Sigmoid colon (tissue), 7 donors: ENCODE measurements around the gene SORCS2. TPM values are rescaled to one million over a fixed set of nuclear protein-coding genes. Genes with fewer than 3 reads are reported as not detected.

Source experiments
- DNase-seq: peaks from one replicate; pipeline ENCODE4 v3.0.0-alpha.2; 2019
- H3K27ac ChIP-seq, 4 donors: fragments of 200-600 bp; sonication (generic); one replicate each; pipeline ENCODE4 v1.5.1; 2016 to 2019; ENCODE audit warnings: mild to moderate bottlenecking in 1 of 4
- H3K27me3 ChIP-seq, 3 donors: fragments of 200-600 bp; sonication (generic); one replicate each; pipeline ENCODE4 v1.5.1; 2019; ENCODE audit warnings: mild to moderate bottlenecking in 1 of 3
- H3K36me3 ChIP-seq, 4 donors: fragments of 200-600 bp; sonication (generic); one replicate each; pipeline ENCODE4 v1.5.1; 2016 to 2019
- H3K4me1 ChIP-seq, 4 donors: fragments of 200-600 bp; sonication (generic); one replicate each; pipeline ENCODE4 v1.5.1; 2017 to 2019
- H3K4me3 ChIP-seq, 4 donors: fragments of 200-600 bp; sonication (generic); one replicate each; pipeline ENCODE4 v1.5.1; 2017 to 2019; ENCODE audit warnings: mild to moderate bottlenecking in 2 of 4, moderate library complexity in 1 of 4
- H3K9me3 ChIP-seq, 4 donors: fragments of 200-600 bp in 3 of 4; sonication (generic) in 3 of 4; one replicate each; pipeline versions ENCODE4 v1.5.1 to v1.6.1; 2013 to 2019
- EP300 ChIP-seq, 4 donors: sonication (generic); formaldehyde crosslinking; IDR thresholded peaks; one replicate each; pipeline ENCODE4 v1.6.1; 2017; ENCODE audit warnings: antibody characterized with exemption in 4 of 4
- POLR2A ChIP-seq, 2 donors: fragments of 450-650 bp; IDR thresholded peaks; one replicate each; pipeline ENCODE4 v1.6.1; 2016; ENCODE audit warnings: antibody characterized with exemption in 2 of 2, mild to moderate bottlenecking in 2 of 2, moderate library complexity in 2 of 2
- POLR2AphosphoS5 ChIP-seq, 4 donors: sonication (generic); formaldehyde crosslinking; IDR thresholded peaks; one replicate each; pipeline ENCODE4 v1.6.1; 2017; ENCODE audit warnings: antibody characterized with exemption in 4 of 4
- WGBS, 2 donors: extraction: QIAGEN DNeasy Blood & Tissue Kit; methylation state at CpG; one replicate each; pipeline ENCODE4 v1.1.7; 2013; 5-methylcytosine and 5-hydroxymethylcytosine counted together
- intact Hi-C: fragments of 100-400 bp; cut with DNase I; formaldehyde crosslinking; loops from one replicate; pipeline ENCODE4 v1.15.1; 2023
- polyA plus RNA-seq, 3 donors: library from polyadenylated mRNA; stranded (reverse); fragments of 200-250 nt; gene quantifications; one replicate each; pipeline ENCODE4 v1.2.3, GENCODE V29; 2013
- total RNA-seq, 4 donors: library from RNA; depleted of rRNA; stranded (reverse); fragments of >200 nt; gene quantifications; one replicate each; pipeline ENCODE4 v1.1.0, GENCODE V29; 2016
- TF ChIP-seq, protein P1 (sequence below), 4 experiments: fragments of 450-650 bp in 3 of 4; fragments of 200-600 bp in 1 of 4; IDR thresholded peaks; one replicate each; pipeline ENCODE4 v1.5.1; 2016 to 2019; ENCODE audit warnings: antibody characterized with exemption in 4 of 4, mild to moderate bottlenecking in 3 of 4, moderate library complexity in 2 of 4
- donor health status: healthy with polysubstance abuse.
- donor health status: Bipolar disorder and iron deficiency.
- donor health status: healthy.

Gene SORCS2
- total and polyA plus RNA-seq, 7 donors: 1.8 to 6.4 (median 3.9) TPM; not detected in 2

- intact Hi-C loops: no loop called here
- Histone ChIP-seq H3K36me3 (peaks cover 0 to 12% (median 0%) of the 10 kb centered on the region in 4 donors), H3K4me3 (no peak overlapping the region), H3K27ac (no peak overlapping the region), H3K27me3 (no peaks in the 10 kb centered on the region), H3K9me3 (no peaks in the 10 kb centered on the region), H3K4me1 (peaks cover 0 to 20% (median 17%) of the 10 kb centered on the region in 4 donors)
- TF ChIP-seq EP300 (IDR thresholded peaks at IDR 0.05): no peak
- TF ChIP-seq, protein P1, sequence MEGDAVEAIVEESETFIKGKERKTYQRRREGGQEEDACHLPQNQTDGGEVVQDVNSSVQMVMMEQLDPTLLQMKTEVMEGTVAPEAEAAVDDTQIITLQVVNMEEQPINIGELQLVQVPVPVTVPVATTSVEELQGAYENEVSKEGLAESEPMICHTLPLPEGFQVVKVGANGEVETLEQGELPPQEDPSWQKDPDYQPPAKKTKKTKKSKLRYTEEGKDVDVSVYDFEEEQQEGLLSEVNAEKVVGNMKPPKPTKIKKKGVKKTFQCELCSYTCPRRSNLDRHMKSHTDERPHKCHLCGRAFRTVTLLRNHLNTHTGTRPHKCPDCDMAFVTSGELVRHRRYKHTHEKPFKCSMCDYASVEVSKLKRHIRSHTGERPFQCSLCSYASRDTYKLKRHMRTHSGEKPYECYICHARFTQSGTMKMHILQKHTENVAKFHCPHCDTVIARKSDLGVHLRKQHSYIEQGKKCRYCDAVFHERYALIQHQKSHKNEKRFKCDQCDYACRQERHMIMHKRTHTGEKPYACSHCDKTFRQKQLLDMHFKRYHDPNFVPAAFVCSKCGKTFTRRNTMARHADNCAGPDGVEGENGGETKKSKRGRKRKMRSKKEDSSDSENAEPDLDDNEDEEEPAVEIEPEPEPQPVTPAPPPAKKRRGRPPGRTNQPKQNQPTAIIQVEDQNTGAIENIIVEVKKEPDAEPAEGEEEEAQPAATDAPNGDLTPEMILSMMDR (IDR thresholded peaks at IDR 0.05): no peak
- no peak for TF ChIP-seq POLR2AphosphoS5 (IDR thresholded peaks at IDR 0.05)
- TF ChIP-seq POLR2A (IDR thresholded peaks at IDR 0.05): no peak
- WGBS, 2 donors: 90 to 91% methylated on average over 18 of the region's 18 CpGs
- DNase-seq: no peak
Measured at GRCh38 chr4:7741946-7742806, 549.8 kb downstream of the SORCS2 start.

DNA sequence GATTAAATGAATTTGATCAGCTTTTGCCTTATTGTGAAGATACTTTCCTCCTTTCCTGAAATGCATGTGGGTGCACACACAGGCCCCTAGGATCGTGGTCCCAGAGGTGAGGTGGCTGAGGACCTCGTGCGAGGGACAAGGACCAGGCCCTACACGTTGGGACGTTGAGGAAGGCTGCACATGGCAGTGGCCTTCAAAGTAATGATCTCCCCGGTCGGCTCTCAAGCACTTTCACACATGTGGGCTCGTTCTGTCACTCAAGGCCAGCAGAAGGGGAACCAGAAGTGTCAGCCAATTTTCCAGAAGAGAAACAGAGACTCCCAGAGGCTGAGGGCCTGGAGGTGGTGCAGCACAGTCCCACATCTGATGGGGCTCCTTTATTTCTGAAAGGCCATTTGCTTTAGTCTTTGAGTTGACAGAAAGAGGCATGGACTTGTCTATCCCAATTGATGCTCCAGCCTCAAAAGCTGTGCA lies 550.5 kb downstream of the SORCS2 start:
- Histone ChIP-seq H3K4me3 (no peak overlapping the region), H3K36me3 (peaks cover 0 to 7% (median 0%) of the 10 kb centered on the region in 4 donors), H3K9me3 (no peaks in the 10 kb centered on the region), H3K27ac (peak overlapping the region in 2 of 4 donors; percentile 46 to 67), H3K4me1 (peaks cover 0 to 20% (median 17%) of the 10 kb centered on the region in 4 donors), H3K27me3 (no peaks in the 10 kb centered on the region)
- no peak for TF ChIP-seq POLR2A (IDR thresholded peaks at IDR 0.05)
- TF ChIP-seq, protein P1 (IDR thresholded peaks at IDR 0.05): no peak
- 81 to 84% methylated on average over 8 of the region's 8 CpGs for WGBS, 2 donors
- DNase-seq: no peak
- intact Hi-C loops: no loop called here

- no peaks in the 10 kb centered on the region for H3K9me3 ChIP-seq
- peak overlapping the region in 3 of 4 donors; percentile 35 to 67 (median 46) for H3K27ac ChIP-seq
- no peaks in the 10 kb centered on the region for H3K36me3 ChIP-seq
- H3K4me1 ChIP-seq: peaks cover 0 to 20% (median 17%) of the 10 kb centered on the region in 4 donors
- no peak for TF ChIP-seq POLR2AphosphoS5 (IDR thresholded peaks at IDR 0.05)
- no peak for TF ChIP-seq EP300 (IDR thresholded peaks at IDR 0.05)
- TF ChIP-seq, protein P1 (IDR thresholded peaks at IDR 0.05): no peak
- no peak for TF ChIP-seq POLR2A (IDR thresholded peaks at IDR 0.05)
- H3K27me3 ChIP-seq: no peaks in the 10 kb centered on the region
- no peak overlapping the region for H3K4me3 ChIP-seq
- WGBS, 2 donors: 88 to 90% methylated on average over 16 of the region's 16 CpGs
- DNase-seq: no peak
- intact Hi-C loops: no loop called here
Measured at GRCh38 chr4:7744142-7744804, 551.9 kb downstream of the SORCS2 start.

DNA sequence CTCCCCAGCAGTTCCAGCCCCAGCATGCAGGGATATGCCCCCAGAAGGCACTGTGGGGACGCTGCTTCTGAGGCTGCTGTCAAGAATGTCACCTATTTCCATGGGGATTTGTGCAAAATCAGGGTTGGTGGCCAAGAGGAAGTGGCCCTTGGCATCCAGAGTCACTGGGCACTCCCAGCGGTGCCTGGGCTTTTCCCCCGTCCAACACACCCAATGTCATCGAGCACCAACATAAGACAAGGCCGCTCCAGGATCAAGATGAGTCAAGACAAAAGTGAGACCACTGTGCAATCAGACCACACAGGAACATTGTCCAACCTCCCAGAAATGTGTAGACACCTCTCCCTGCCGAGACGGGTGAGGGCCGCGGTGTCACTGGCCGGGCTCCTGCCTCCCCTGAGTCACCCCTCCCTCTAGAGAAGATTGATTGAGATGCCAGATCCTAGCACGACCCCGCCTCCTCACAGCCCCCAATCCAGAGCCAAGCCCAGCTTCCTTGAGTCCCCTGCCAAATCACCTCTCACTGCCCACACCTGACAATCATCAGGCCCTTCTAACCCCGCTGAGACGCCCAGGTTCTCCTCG lies 553.1 kb downstream of the SORCS2 start:
- no peak overlapping the region for H3K27ac ChIP-seq
- no peak overlapping the region for H3K4me3 ChIP-seq
- H3K36me3 ChIP-seq: no peaks in the 10 kb centered on the region
- H3K27me3 ChIP-seq: no peaks in the 10 kb centered on the region
- TF ChIP-seq EP300 (IDR thresholded peaks at IDR 0.05): no peak
- no peak for DNase-seq
- H3K4me1 ChIP-seq: peaks cover 0 to 26% (median 21%) of the 10 kb centered on the region in 4 donors
- intact Hi-C loops: no loop called here
- no peaks in the 10 kb centered on the region for H3K9me3 ChIP-seq
- WGBS, 2 donors: 84 to 95% methylated on average over 15 of the region's 15 CpGs
